ENCODE measurements around the gene GPA33.

GPA33 gene

DNA sequence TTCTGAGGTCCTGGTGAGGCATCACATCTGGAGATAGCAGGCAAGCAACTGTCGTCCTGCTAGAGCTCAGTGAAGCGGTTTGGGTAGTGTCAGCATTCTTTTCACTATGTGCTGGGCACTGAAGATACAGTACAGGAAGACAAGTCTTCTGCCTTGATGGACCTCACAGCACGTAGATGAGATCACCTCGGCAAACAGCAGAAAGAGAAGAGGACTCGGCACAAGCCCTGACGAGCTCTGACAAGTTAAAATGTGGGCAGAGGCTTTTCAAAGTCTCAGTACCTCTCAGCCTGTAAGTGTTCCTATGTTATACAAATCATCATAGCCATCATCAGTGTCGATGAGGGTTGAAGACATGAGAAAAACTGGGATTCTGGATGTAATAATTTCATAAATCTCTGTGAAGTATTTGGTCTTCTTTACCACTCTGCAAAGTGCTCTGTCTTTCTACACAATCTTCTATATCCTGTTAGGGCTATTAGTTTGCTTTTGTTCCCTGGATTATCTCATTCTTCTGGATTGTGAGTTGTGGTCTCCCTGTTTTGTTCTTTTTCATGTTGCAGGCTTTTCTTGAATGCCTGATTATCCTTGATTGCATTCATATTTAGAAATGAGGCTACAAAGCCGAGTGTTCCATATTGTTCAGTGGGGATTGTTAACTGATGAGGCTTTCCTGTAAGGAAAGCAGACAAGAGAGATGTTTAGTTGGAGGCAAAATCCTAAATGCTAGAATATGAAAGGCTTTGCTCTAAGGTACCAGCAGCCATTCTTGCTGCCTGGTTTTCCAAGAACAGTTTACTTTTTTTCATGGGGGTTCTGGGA is 76.9 kb downstream of the GPA33 start:
- in situ Hi-C loops (cut with HindIII; ENCODE audit: low sequenced_read_pairs), result no loop called here
- TF ChIP-seq, protein P1, sequence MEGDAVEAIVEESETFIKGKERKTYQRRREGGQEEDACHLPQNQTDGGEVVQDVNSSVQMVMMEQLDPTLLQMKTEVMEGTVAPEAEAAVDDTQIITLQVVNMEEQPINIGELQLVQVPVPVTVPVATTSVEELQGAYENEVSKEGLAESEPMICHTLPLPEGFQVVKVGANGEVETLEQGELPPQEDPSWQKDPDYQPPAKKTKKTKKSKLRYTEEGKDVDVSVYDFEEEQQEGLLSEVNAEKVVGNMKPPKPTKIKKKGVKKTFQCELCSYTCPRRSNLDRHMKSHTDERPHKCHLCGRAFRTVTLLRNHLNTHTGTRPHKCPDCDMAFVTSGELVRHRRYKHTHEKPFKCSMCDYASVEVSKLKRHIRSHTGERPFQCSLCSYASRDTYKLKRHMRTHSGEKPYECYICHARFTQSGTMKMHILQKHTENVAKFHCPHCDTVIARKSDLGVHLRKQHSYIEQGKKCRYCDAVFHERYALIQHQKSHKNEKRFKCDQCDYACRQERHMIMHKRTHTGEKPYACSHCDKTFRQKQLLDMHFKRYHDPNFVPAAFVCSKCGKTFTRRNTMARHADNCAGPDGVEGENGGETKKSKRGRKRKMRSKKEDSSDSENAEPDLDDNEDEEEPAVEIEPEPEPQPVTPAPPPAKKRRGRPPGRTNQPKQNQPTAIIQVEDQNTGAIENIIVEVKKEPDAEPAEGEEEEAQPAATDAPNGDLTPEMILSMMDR (IDR thresholded peaks at IDR 0.05; ENCODE audit: low read depth, low read length, missing control alignments), result no peak
- peak; percentile 15 for DNase-seq (ENCODE audit: low read depth)
- no peak overlapping the region for H3K4me3 ChIP-seq (ENCODE audit: low read depth, low read length)

DNA sequence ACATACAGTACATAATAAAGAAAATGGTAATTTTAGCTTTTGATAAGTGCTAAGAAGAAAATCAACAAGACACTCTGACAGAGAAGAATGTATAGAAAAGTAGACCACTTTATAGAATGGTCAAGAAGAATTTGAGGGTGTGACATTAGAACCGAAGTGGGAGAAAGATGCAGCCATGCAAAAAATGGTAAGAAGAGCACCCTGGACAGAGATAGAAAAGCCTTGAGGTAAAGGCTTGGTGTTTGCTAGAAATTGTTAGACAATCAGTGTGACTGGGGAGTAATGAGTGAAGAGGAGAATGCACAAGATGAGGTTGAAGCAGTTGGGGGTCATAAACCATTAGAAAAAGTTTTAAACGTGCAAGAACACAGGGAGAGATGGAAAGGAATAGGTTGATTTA is 77.6 kb downstream of the GPA33 start:
- DNase-seq (ENCODE audit: low read depth), result no peak
- TF ChIP-seq, protein P1 (IDR thresholded peaks at IDR 0.05; ENCODE audit: low read depth, low read length, missing control alignments), result no peak
- H3K4me3 ChIP-seq (ENCODE audit: low read depth, low read length), result no peak overlapping the region
- in situ Hi-C loops (cut with HindIII; ENCODE audit: low sequenced_read_pairs), result no loop called here

DNA sequence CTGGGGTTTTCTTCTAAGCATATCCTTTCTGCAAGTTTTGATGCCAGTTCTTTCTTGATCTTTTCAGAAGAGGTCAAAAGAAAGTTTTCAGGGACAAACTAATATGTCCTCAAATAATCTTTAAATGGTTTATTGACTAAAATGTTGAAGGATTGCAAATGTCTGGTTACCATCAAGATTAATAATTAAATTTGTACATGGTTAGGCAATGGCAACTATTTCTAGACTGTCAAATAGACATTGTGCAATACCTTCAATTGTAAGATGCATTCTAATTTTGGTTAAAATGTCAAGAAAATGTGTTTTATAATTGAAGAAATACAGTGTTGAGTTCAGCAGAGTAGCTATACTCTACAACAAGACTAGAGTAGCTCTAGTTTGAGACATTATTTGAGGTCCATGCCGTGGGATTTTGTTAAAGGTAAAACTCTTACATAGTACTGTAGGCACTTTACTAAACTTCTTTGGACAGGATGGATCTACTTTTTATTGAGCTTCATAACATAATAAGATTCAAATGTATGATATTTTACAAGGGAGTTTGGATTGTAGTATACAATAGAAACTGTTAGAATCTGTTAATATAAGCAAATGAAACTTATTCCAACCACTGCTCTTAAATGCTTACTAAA is 78.5 kb downstream of the GPA33 start:
- TF ChIP-seq, protein P1 (IDR thresholded peaks at IDR 0.05; ENCODE audit: low read depth, low read length, missing control alignments), result no peak
- no peak overlapping the region for H3K4me3 ChIP-seq (ENCODE audit: low read depth, low read length)
- in situ Hi-C loops (cut with HindIII; ENCODE audit: low sequenced_read_pairs), result no loop called here
- no peak for DNase-seq (ENCODE audit: low read depth)

DNA sequence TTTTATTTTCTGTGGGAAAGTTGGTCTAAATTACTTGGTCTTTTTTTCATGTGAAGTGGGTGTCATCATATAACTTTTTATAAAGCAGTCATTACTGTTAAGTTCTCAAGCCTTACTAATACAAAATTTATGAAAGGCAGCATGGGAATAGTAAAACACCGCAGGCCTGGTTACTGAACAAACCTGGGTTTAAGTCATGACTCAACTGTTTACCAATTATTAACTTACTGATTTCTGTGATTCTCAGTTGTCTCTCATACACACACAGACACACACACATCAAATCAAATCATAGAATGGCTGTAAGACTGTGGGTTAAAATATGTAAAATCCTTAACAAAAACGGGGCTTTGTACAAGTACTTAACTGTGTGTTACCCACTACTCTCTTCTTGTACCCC is 86.5 kb downstream of the GPA33 start:
- TF ChIP-seq, protein P1 (IDR thresholded peaks at IDR 0.05; ENCODE audit: low read depth, low read length, missing control alignments), result no peak
- H3K4me3 ChIP-seq (ENCODE audit: low read depth, low read length), result no peak overlapping the region
- no peak for DNase-seq (ENCODE audit: low read depth)
- in situ Hi-C loops (cut with HindIII; ENCODE audit: low sequenced_read_pairs), result no loop called here
